Measurements from ENCODE around the gene CLCA4. TPM values are rescaled to one million over a fixed set of nuclear protein-coding genes. Genes with fewer than 3 reads are reported as not detected.
"Not testable (repeated sequence)": the region's sequence is repeated elsewhere in the genome, so short reads cannot be mapped to it uniquely, and the experiment has no call there.

The CLCA4 gene
- not detected for total RNA-seq
- under 1 TPM in 3 of 6 donors, not detected in 3; 0.05 to 0.36 (median 0.23) TPM for polyA plus RNA-seq (ENCODE audit: insufficient read length in 6 of 6)
- long read RNA-seq, donor 1: 0 reads
- long read RNA-seq, donor 2: 0 reads
- long read RNA-seq, donor 3: 0 reads
- long read RNA-seq, donor 4: 0 reads
- long read RNA-seq, donor 5: 0 reads
- long read RNA-seq, donor 6: 0 reads
- long read RNA-seq, donor 7: 0 reads
- long read RNA-seq, donor 8: 0 reads
- long read RNA-seq, donor 9: 0 reads
- long read RNA-seq, donor 10: 0 reads
- long read RNA-seq, donor 11: 0 reads
- long read RNA-seq, donor 12: 0 reads

- Histone ChIP-seq H3K27me3 (no peaks in the 10 kb centered on the region), H3K9me3 (peaks cover 0 to 2% of the 10 kb centered on the region in 2 donors), H3K4me3 (no peak within 1 kb of the TSS), H3K4me1 (no peaks in the 10 kb centered on the region), H3K27ac (no peak within 1 kb of the TSS), H3K36me3 (no peaks in the 10 kb centered on the region)
- ATAC-seq: no peak
- no peak for TF ChIP-seq CTCF (IDR thresholded peaks at IDR 0.05)
- DNase-seq: no peak
- intact Hi-C loops (cut with DNase I): no loop called here
Measured at GRCh38 chr1:86546787-86547221, at the start of gene CLCA4. Gene CLCA4, plus strand, starts transcription at chr1:86547078. Its CDS starts 42 bp downstream, at chr1:86547120.

- H3K27ac ChIP-seq: no peak overlapping the region
- no peaks in the 10 kb centered on the region for H3K27me3 ChIP-seq
- intact Hi-C loops (cut with DNase I): no loop called here
- no peaks in the 10 kb centered on the region for H3K9me3 ChIP-seq
- no peak for ATAC-seq
- H3K36me3 ChIP-seq: no peaks in the 10 kb centered on the region
- TF ChIP-seq CTCF (IDR thresholded peaks at IDR 0.05): no peak
- no peak for DNase-seq
- peaks cover 0 to 11% of the 10 kb centered on the region in 2 donors for H3K4me1 ChIP-seq
- H3K4me3 ChIP-seq: no peak overlapping the region
Measured at GRCh38 chr1:86498281-86498680, 48.6 kb upstream of the CLCA4 start.

- DNase-seq: no peak
- peak; percentile 27 for ATAC-seq
- Histone ChIP-seq H3K27me3 (no peaks in the 10 kb centered on the region), H3K27ac (no peak overlapping the region), H3K36me3 (no peaks in the 10 kb centered on the region), H3K4me3 (no peak overlapping the region), H3K4me1 (peaks cover 0 to 23% of the 10 kb centered on the region in 2 donors), H3K9me3 (no peaks in the 10 kb centered on the region)
- peak; percentile 69 to 82 for TF ChIP-seq CTCF (IDR thresholded peaks at IDR 0.05)
- intact Hi-C loops (cut with DNase I): loop anchor here in 1 of 2 donors (10.0 kb wide), 1 partner anchor 125 kb away; no protein-coding TSS in a partner anchor
Measured at GRCh38 chr1:86499987-86500593, 46.8 kb upstream of the CLCA4 start.

GRCh38 chr1:86500714-86501113 is 46.2 kb upstream of the CLCA4 start:
- DNase-seq: no peak
- no peaks in the 10 kb centered on the region for H3K9me3 ChIP-seq
- H3K4me1 ChIP-seq: peaks cover 0 to 23% of the 10 kb centered on the region in 2 donors
- ATAC-seq: no peak
- no peak for TF ChIP-seq CTCF (IDR thresholded peaks at IDR 0.05)
- no peak overlapping the region for H3K4me3 ChIP-seq
- no peak overlapping the region for H3K27ac ChIP-seq
- H3K27me3 ChIP-seq: no peaks in the 10 kb centered on the region
- intact Hi-C loops (cut with DNase I): loop anchor here in 1 of 2 donors (10.0 kb wide), 1 partner anchor 126 kb away; no protein-coding TSS in a partner anchor
- H3K36me3 ChIP-seq: no peaks in the 10 kb centered on the region

- not testable (repeated sequence) for H3K27ac ChIP-seq, H3K4me3 ChIP-seq, H3K36me3 ChIP-seq, H3K27me3 ChIP-seq, H3K9me3 ChIP-seq
- H3K4me1 ChIP-seq: peaks cover 0 to 23% of the 10 kb centered on the region in 2 donors
- ATAC-seq (peak; percentile 58), DNase-seq (peak in 1 of 4 donors; percentile 38)
- intact Hi-C loops (cut with DNase I): loop anchor here in 1 of 2 donors (10.0 kb wide), 1 partner anchor 127 kb away; no protein-coding TSS in a partner anchor
- peak in 1 of 2 donors; percentile 25 for TF ChIP-seq CTCF (IDR thresholded peaks at IDR 0.05)
Measured at GRCh38 chr1:86502125-86502646, 44.7 kb upstream of the CLCA4 start.

Measured in left lung (tissue), 14 donors.